ENCODE results near the gene NTM.

DNA sequence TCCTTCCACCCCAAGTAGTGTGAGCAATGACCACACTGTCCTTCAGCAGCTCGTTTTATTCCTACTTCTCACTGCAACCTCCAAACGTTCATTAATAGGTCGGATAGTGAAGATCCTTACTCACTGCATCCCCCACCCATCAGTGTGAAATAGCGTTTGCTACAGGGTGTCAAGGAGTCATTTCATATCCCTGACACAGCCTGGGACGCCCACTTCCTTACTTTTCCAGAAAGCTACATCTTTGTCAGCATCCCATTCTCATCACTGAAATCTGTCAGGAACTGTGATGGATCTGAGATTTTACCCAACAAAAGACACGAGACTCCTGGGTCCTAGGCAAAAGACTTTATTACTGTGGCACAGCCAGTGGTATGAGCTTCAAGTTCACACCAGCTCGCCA, 592.4 kb downstream of the NTM start:
- TF ChIP-seq EP300 (IDR thresholded peaks at IDR 0.05), result no peak
- TF ChIP-seq, protein P1, sequence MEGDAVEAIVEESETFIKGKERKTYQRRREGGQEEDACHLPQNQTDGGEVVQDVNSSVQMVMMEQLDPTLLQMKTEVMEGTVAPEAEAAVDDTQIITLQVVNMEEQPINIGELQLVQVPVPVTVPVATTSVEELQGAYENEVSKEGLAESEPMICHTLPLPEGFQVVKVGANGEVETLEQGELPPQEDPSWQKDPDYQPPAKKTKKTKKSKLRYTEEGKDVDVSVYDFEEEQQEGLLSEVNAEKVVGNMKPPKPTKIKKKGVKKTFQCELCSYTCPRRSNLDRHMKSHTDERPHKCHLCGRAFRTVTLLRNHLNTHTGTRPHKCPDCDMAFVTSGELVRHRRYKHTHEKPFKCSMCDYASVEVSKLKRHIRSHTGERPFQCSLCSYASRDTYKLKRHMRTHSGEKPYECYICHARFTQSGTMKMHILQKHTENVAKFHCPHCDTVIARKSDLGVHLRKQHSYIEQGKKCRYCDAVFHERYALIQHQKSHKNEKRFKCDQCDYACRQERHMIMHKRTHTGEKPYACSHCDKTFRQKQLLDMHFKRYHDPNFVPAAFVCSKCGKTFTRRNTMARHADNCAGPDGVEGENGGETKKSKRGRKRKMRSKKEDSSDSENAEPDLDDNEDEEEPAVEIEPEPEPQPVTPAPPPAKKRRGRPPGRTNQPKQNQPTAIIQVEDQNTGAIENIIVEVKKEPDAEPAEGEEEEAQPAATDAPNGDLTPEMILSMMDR (IDR thresholded peaks at IDR 0.05), result no peak
- TF ChIP-seq POLR2A (IDR thresholded peaks at IDR 0.05), result no peak
- TF ChIP-seq POLR2AphosphoS5 (IDR thresholded peaks at IDR 0.05), result no peak
